Left lobe of liver (tissue), 2 donors: ENCODE measurements around the gene CADM2. TPM values are rescaled to one million over a fixed set of nuclear protein-coding genes. Genes with fewer than 3 reads are reported as not detected.
"Not testable (repeated sequence)": the region's sequence is repeated elsewhere in the genome, so short reads cannot be mapped to it uniquely, and the experiment has no call there.

Experiments
- ATAC-seq: fragments of 200-7000 bp; cut with Tn5 transposase; one replicate; pipeline ENCODE4 v1.9.1; 2020; ENCODE audit warnings: mild to moderate bottlenecking, moderate library complexity
- DNase-seq: peaks from one replicate; pipeline ENCODE4 v3.0.0-alpha.2; 2020; ENCODE audit warnings: low spot score
- total RNA-seq: library from RNA; stranded (reverse); gene quantifications from one replicate; pipeline ENCODE4 v1.2.1, GENCODE V29; 2021
- donor health status: DM: no; HTN: no; CAD: no; lungs with moderate emphysema.
- donor health status: DM: no; HTN: yes; CAD: no.

CADM2 gene
- total RNA-seq, 1 donor from 2014 or later: 0.08 TPM

- no peak for DNase-seq
- ATAC-seq: no peak
These were observed 110.1 kb downstream of the CADM2 start for GRCh38 chr3:85068911-85069310.

DNA sequence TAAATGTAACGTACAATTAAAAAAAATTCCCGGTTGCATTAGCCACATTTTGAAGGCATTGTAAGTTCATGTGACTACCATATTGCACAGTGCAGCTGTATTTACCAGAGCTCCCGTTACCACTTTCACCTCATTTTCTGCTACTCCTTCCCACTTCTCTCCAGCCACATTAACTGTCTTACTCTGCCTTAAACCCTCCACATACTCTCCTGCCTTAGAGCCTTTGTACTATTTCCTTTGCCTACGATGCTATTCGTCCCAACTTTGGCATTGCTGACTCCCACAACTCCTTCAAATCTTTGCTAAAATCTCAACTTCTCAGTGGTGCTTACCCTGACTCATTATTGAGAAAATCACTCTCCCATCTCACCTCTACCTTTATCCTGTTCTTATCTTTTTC lies 115.2 kb downstream of the CADM2 start:
- no peak for DNase-seq
- no peak for ATAC-seq

GRCh38 chr3:85075663-85076062 lies 116.9 kb downstream of the CADM2 start:
- no peak for DNase-seq
- no peak for ATAC-seq

GRCh38 chr3:85077018-85077417 lies 118.2 kb downstream of the CADM2 start:
- no peak for ATAC-seq
- DNase-seq: no peak

- ATAC-seq: no peak
- no peak for DNase-seq
These were observed 122.6 kb downstream of the CADM2 start for GRCh38 chr3:85081191-85081906.

DNA sequence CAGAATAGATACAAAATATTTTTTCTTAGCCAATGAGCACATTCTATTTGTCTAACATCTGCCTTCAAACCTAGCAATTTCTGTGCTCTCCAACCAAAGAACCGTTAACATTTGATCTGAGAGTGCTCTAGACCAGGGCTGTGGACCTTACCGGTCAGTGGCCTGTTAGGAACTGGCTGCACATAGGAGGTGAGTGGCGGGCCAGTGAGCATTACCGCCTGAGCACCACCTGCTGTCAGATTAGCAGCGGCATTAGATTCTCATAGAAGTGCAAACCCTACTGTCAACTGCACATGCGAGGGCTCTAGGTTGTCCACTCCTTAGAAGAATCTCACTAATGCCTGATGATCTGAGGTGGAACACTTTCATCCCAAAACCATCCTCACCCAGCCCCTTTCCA lies 131.7 kb downstream of the CADM2 start:
- no peak for DNase-seq
- ATAC-seq: no peak

DNA sequence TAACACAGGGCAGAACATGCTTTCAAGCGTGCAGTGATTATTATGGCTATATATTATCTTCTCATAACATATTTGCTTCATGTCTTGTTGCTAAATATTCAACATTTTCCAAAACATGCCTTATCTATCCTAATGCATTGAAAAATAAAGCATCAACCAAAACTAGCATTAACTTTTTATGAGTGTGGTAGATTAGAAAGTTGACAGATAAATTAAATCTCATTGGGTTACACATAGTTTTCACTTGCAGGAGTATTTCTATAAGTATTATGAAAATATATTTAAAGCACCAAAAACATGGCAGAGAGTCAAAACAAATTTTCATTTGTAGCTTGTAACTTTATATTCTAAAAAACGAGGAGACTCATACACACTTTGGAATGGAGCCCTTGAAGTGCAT lies 141.5 kb downstream of the CADM2 start:
- DNase-seq (no peak), ATAC-seq (no peak)

- ATAC-seq (no peak), DNase-seq (no peak)
These were observed 144.0 kb downstream of the CADM2 start for GRCh38 chr3:85102781-85103180.

- no peak for ATAC-seq
These were observed 151.6 kb downstream of the CADM2 start for GRCh38 chr3:85110393-85110792.

GRCh38 chr3:85120879-85121278 lies 162.1 kb downstream of the CADM2 start:
- ATAC-seq (no peak), DNase-seq (no peak)

More at GRCh38 chr3:85110393-85110792, 151.6 kb downstream of the CADM2 start:
- DNase-seq: no peak

DNA sequence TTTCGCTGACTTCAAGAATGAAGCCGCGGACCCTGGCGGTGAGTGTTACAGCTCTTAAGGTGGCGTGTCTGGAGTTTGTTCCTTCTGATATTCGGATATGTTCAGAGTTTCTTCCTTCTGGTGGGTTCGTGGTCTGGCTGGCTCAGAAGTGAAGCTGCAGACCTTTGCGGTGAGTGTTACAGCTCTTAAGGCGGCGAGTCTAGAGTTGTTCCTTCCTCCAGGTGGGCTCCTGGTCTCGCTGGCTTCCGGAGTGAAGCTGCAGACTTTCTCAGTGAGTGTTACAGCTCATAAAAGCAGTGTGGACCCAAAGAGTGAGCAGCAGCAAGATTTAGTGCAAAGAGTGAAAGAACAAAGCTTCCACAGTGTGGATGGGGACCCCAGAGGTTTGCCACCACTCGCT lies 174.1 kb downstream of the CADM2 start:
- not testable (repeated sequence) for ATAC-seq, DNase-seq

DNA sequence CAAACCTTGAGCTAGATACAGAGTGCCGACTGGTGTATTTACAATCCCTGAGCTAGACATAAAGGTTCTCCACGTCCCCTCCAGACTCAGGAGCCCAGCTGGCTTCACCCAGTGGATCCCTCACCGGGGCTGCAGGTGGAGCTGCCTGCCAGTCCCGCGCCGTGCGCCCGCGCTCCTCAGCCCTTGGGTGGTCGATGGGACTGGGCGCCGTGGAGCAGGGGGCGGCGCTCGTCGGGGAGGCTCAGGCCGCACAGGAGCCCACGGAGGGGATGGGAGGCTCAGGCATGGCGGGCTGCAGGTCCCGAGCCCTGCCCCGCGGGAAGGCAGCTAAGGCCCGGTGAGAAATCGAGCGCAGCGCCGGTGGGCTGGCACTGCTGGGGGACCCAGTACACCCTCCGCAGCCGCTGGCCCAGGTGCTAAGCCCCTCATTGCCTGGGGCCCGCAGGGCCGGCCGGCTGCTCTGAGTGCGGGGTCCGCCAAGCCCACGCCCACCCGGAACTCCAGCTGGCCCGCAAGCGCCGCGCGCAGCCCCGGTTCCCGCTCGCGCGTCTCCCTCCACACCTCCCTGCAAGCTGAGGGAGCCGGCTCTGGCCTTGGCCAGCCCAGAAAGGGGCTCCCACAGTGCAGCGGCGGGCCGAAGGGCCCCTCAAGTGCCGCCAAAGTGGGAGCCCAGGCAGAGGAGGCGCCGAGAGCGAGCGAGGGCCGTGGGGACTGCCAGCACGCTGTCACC lies 175.1 kb downstream of the CADM2 start:
- not testable (repeated sequence) for DNase-seq, ATAC-seq

DNA sequence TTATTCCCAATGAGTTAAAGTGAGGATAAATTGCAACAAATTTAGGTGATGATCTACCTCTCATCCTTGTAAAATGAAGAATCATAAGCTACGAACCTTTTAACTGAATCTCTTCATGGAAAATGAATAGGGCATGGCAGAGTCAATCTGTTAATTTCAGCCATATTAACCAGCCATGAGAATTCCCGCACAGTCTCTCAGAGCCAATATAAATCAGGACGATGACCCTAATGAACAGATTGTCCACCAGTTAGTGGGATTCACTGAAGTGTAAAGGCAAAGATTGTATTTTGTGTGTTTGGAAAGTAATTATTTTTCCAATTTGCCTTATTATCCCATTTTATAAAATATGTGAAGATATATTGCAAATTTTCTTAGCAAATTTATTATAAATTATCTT lies 183.8 kb downstream of the CADM2 start:
- DNase-seq (no peak), ATAC-seq (no peak)

- ATAC-seq: no peak
- DNase-seq: no peak
These were observed 189.2 kb downstream of the CADM2 start for GRCh38 chr3:85148036-85148435.

DNA sequence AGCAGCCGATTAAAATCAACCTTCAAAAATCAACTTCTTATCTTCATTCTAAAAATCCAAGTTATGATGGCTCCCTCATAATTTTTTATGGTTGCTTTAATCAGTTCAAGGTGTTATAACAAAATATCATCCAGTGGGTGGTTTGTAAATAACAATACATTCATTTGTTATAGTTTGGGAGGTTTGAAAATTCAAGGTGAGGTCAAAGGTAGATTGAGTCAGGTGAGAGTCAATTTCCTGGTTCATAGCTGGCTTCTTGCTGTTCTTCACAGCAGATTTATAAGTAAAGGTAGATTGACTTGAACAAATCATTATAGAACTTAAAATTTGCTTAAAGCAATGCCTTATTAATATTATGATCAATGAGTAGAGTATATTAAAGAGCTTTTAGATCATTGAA lies 192.8 kb downstream of the CADM2 start:
- no peak for DNase-seq
- no peak for ATAC-seq

DNA sequence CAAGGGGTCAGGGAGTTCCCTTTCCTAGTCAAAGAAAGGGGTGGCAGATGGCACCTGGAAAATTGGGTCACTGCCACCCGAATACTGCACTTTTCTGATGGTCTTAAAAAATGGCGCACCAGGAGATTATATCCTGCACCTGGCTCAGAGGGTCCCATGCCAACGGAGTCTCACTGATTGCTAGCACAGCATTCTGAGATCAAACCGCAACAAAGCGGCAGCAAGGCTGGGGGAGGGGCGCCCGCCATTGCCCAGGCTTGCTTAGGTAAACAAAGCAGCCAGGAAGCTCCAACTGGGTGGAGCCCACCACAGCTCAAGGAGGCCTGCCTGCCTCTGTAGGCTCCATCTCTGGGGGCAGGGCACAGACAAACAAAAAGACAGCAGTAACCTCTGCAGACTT lies 194.5 kb downstream of the CADM2 start:
- ATAC-seq, DNase-seq: not testable (repeated sequence)

- no peak for DNase-seq
- no peak for ATAC-seq
These were observed 200.6 kb downstream of the CADM2 start for GRCh38 chr3:85159376-85159775.

GRCh38 chr3:85161544-85161943 lies 202.8 kb downstream of the CADM2 start:
- DNase-seq (no peak), ATAC-seq (no peak)

- DNase-seq (no peak), ATAC-seq (no peak)
These were observed 204.1 kb downstream of the CADM2 start for GRCh38 chr3:85162905-85163304.

DNA sequence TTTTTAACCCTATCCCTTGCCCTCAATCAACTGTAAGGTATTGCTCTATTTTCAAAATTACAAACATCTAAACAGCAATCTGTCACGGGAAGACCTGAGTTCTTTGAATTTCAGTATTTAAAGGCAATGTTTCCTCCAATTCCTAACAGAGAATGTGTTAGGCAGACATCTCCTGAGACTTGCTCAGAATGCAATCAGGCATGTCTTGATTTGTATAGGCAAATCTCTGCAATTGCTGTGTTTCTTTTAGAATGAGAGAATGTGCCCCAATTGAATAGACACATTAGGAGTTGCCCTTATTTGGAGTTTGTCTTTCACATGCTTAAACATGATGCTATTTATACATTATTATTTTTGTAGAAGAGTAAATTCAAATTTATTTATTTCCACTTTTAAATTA lies 205.6 kb downstream of the CADM2 start:
- DNase-seq: no peak
- no peak for ATAC-seq

- no peak for ATAC-seq
- no peak for DNase-seq
These were observed 208.8 kb downstream of the CADM2 start for GRCh38 chr3:85167576-85167975.

- no peak for ATAC-seq
- DNase-seq: no peak
These were observed 211.9 kb downstream of the CADM2 start for GRCh38 chr3:85170646-85171045.
